Left lung (tissue), 10 donors: ENCODE data around the gene NDST3. TPM values are rescaled to one million over a fixed set of nuclear protein-coding genes. Genes with fewer than 3 reads are reported as not detected.

Experiments used
- ATAC-seq: fragments of 200-7000 bp; cut with Tn5 transposase; one replicate; pipeline ENCODE4 v1.9.1; 2020; ENCODE audit warnings: moderate library complexity
- DNase-seq, 4 donors: peaks; one replicate each; pipeline ENCODE4 v3.0.0-alpha.2; 2013 to 2020
- H3K27ac ChIP-seq, 2 donors: fragments of 200-600 bp; sonication (generic) in 1 of 2; one replicate each; pipeline versions ENCODE4 v1.5.0 to v1.8.0; 2020 to 2021
- H3K27me3 ChIP-seq, 2 donors: fragments of 200-600 bp; sonication (generic) in 1 of 2; one replicate each; pipeline versions ENCODE4 v1.5.0 to v1.8.0; 2020 to 2021
- H3K36me3 ChIP-seq, 2 donors: fragments of 200-600 bp; sonication (generic) in 1 of 2; one replicate each; pipeline versions ENCODE4 v1.5.0 to v1.8.0; 2020 to 2021
- H3K4me1 ChIP-seq, 2 donors: fragments of 200-600 bp; one replicate each; pipeline ENCODE4 v1.8.0; 2021
- H3K4me3 ChIP-seq, 2 donors: fragments of 200-600 bp; sonication (generic) in 1 of 2; one replicate each; pipeline versions ENCODE4 v1.5.0 to v1.8.0; 2020 to 2021; ENCODE audit warnings: mild to moderate bottlenecking in 1 of 2
- H3K9me3 ChIP-seq, 2 donors: fragments of 200-600 bp; sonication (generic) in 1 of 2; one replicate each; pipeline versions ENCODE4 v1.5.0 to v1.8.0; 2020 to 2021
- CTCF ChIP-seq, 2 donors: fragments of 200-600 bp; sonication (generic) in 1 of 2; IDR thresholded peaks; one replicate each; pipeline versions ENCODE4 v1.5.0 to v1.8.0; 2021; ENCODE audit warnings: antibody characterized with exemption in 2 of 2
- intact Hi-C, 2 donors: fragments of 100-400 bp; cut with DNase I; formaldehyde crosslinking; loops; one replicate each; pipeline versions ENCODE4 v1.11.2 to v1.14.2; 2022
- polyA plus RNA-seq, 6 donors: library from polyadenylated mRNA; unstranded; fragments of 120-200 nt; gene quantifications; one replicate each; pipeline ENCODE4 v1.2.1, GENCODE V29; 2013; ENCODE audit not compliant: insufficient read length in 6 of 6
- total RNA-seq, 2 donors: library from RNA; stranded (reverse); fragmentation: NEBNext Ultra II Directional; extraction: Animal tissue kit (Norgen Biotek cat#: 25700); gene quantifications; one replicate each; pipeline ENCODE4 v1.2.1, GENCODE V29; 2021
- donor health status: DM: no; HTN: yes; CAD: no.
- donor health status: DM: no; HTN: no; CAD: no.

NDST3 gene
- total and polyA plus RNA-seq, 8 donors = 0.05 to 2.0 (median 1.6) TPM

- DNase-seq (no peak), ATAC-seq (no peak)
- intact Hi-C loops = no loop called here
- Histone ChIP-seq H3K4me3 (no peak overlapping the region), H3K27ac (no peak overlapping the region), H3K4me1 (peaks cover 12 to 32% of the 10 kb centered on the region in 2 donors), H3K27me3 (no peaks in the 10 kb centered on the region), H3K9me3 (no peaks in the 10 kb centered on the region), H3K36me3 (peaks cover 0 to 19% of the 10 kb centered on the region in 2 donors)
- no peak for TF ChIP-seq CTCF (IDR thresholded peaks at IDR 0.05)
Measured at GRCh38 chr4:118277243-118277642, 243.0 kb downstream of the NDST3 start.

GRCh38 chr4:118278473-118279274, 244.4 kb downstream of the NDST3 start:
- intact Hi-C loops = no loop called here
- TF ChIP-seq CTCF (IDR thresholded peaks at IDR 0.05) = no peak
- H3K36me3 ChIP-seq = peaks cover 0 to 24% of the 10 kb centered on the region in 2 donors
- H3K27ac ChIP-seq = peak overlapping the region; percentile 89 to 91
- DNase-seq (peak; percentile 88 to 98 (median 96)), ATAC-seq (peak; percentile 97)
- H3K9me3 ChIP-seq = no peaks in the 10 kb centered on the region
- H3K4me1 ChIP-seq = peaks cover 12 to 42% of the 10 kb centered on the region in 2 donors
- H3K27me3 ChIP-seq = no peaks in the 10 kb centered on the region
- peak overlapping the region; percentile 74 to 77 for H3K4me3 ChIP-seq

- ATAC-seq = no peak
Measured at GRCh38 chr4:118279328-118279727, 245.0 kb downstream of the NDST3 start.

GRCh38 chr4:118279920-118280432, 245.7 kb downstream of the NDST3 start:
- Histone ChIP-seq H3K27ac (peak overlapping the region in 1 of 2 donors; percentile 89), H3K36me3 (peaks cover 0 to 24% of the 10 kb centered on the region in 2 donors), H3K27me3 (no peaks in the 10 kb centered on the region), H3K4me1 (peaks cover 12 to 51% of the 10 kb centered on the region in 2 donors), H3K9me3 (no peaks in the 10 kb centered on the region), H3K4me3 (peak overlapping the region; percentile 74 to 77)
- TF ChIP-seq CTCF (IDR thresholded peaks at IDR 0.05) = no peak
- DNase-seq = no peak
- intact Hi-C loops = no loop called here
- ATAC-seq = no peak

More at GRCh38 chr4:118279328-118279727, 245.0 kb downstream of the NDST3 start:
- H3K27me3 ChIP-seq = no peaks in the 10 kb centered on the region
- peaks cover 0 to 24% of the 10 kb centered on the region in 2 donors for H3K36me3 ChIP-seq
- no peaks in the 10 kb centered on the region for H3K9me3 ChIP-seq
- no peak for TF ChIP-seq CTCF (IDR thresholded peaks at IDR 0.05)
- intact Hi-C loops = no loop called here
- DNase-seq = no peak
- H3K4me3 ChIP-seq = peak overlapping the region; percentile 74 to 77
- peak overlapping the region; percentile 89 to 91 for H3K27ac ChIP-seq
- peaks cover 12 to 48% of the 10 kb centered on the region in 2 donors for H3K4me1 ChIP-seq

GRCh38 chr4:118280501-118281218, 246.4 kb downstream of the NDST3 start:
- H3K9me3 ChIP-seq = no peaks in the 10 kb centered on the region
- peak overlapping the region in 1 of 2 donors; percentile 46 for H3K27ac ChIP-seq
- peaks cover 0 to 24% of the 10 kb centered on the region in 2 donors for H3K36me3 ChIP-seq
- peaks cover 12 to 51% of the 10 kb centered on the region in 2 donors for H3K4me1 ChIP-seq
- DNase-seq = peak in 3 of 4 donors; percentile 54 to 77 (median 57)
- intact Hi-C loops = no loop called here
- peak; percentile 70 for ATAC-seq
- TF ChIP-seq CTCF (IDR thresholded peaks at IDR 0.05) = peak in 1 of 2 donors; percentile 47
- no peaks in the 10 kb centered on the region for H3K27me3 ChIP-seq
- H3K4me3 ChIP-seq = peak overlapping the region in 1 of 2 donors; percentile 77
